HG03342 (cell line): ENCODE results near the gene CWC27.
"Not testable (repeated sequence)": the region's sequence is repeated elsewhere in the genome, so short reads cannot be mapped to it uniquely, and the experiment has no call there.

Source experiments
- ATAC-seq: cut with Tn5 transposase; IDR thresholded peaks from one replicate; pipeline ENCODE4 v1.9.1; 2021; ENCODE audit warnings: mild to moderate bottlenecking, moderate library complexity; ENCODE audit not compliant: unreplicated experiment

The CWC27 gene

GRCh38 chr5:64914396-64914795 is 145.7 kb downstream of the CWC27 start:
- no peak for ATAC-seq

GRCh38 chr5:64918083-64918482 is 149.4 kb downstream of the CWC27 start:
- no peak for ATAC-seq

- ATAC-seq: no peak
These were observed 152.7 kb downstream of the CWC27 start for GRCh38 chr5:64921386-64921785.

GRCh38 chr5:64923151-64923685 is 154.5 kb downstream of the CWC27 start:
- ATAC-seq: no peak

GRCh38 chr5:64925123-64925522 is 156.4 kb downstream of the CWC27 start:
- no peak for ATAC-seq

GRCh38 chr5:64929833-64930232 is 161.1 kb downstream of the CWC27 start:
- no peak for ATAC-seq

- no peak for ATAC-seq
These were observed 162.1 kb downstream of the CWC27 start for GRCh38 chr5:64930672-64931318.

- not testable (repeated sequence) for ATAC-seq
These were observed 170.7 kb downstream of the CWC27 start for GRCh38 chr5:64939422-64939771.

- no peak for ATAC-seq
These were observed 171.2 kb downstream of the CWC27 start for GRCh38 chr5:64939772-64940510.

- ATAC-seq: no peak
These were observed 173.7 kb downstream of the CWC27 start for GRCh38 chr5:64942460-64942859.

GRCh38 chr5:64944868-64945267 is 176.1 kb downstream of the CWC27 start:
- ATAC-seq: no peak

- no peak for ATAC-seq
These were observed 178.3 kb downstream of the CWC27 start for GRCh38 chr5:64947031-64947430.

GRCh38 chr5:64947801-64948200 is 179.1 kb downstream of the CWC27 start:
- ATAC-seq: no peak

- ATAC-seq: no peak
These were observed 180.6 kb downstream of the CWC27 start for GRCh38 chr5:64949331-64949730.

- no peak for ATAC-seq
These were observed 184.4 kb downstream of the CWC27 start for GRCh38 chr5:64952951-64953673.

GRCh38 chr5:64954518-64954917 is 185.8 kb downstream of the CWC27 start:
- ATAC-seq: no peak

GRCh38 chr5:64958757-64959391 is 190.1 kb downstream of the CWC27 start:
- ATAC-seq: no peak

- no peak for ATAC-seq
These were observed 194.5 kb downstream of the CWC27 start for GRCh38 chr5:64963278-64963677.

- ATAC-seq: no peak
These were observed 199.9 kb downstream of the CWC27 start for GRCh38 chr5:64968591-64969110.

- ATAC-seq: no peak
These were observed 200.8 kb downstream of the CWC27 start for GRCh38 chr5:64969578-64969977.

- ATAC-seq: no peak
These were observed 202.8 kb downstream of the CWC27 start for GRCh38 chr5:64971513-64971912.
